Neural crest cell (in vitro differentiated cells): ENCODE measurements around the gene WNT5A. TPM values are rescaled to one million over a fixed set of nuclear protein-coding genes. Genes with fewer than 3 reads are reported as not detected.

Experiments used
- DNase-seq: peaks from one replicate; pipeline ENCODE4 v3.0.0; 2021; ENCODE audit warnings: low read depth, mixed read lengths, low spot score
- H3K27ac Mint-ChIP-seq: one replicate; pipeline ENCODE4 v1.8.0; 2021; ENCODE audit warnings: mild to moderate bottlenecking, mixed read lengths; ENCODE audit not compliant: unreplicated experiment
- H3K27me3 Mint-ChIP-seq: 2 replicates; pipeline ENCODE4 v1.8.0; 2021; ENCODE audit warnings: low read depth, mild to moderate bottlenecking, mixed read lengths
- H3K36me3 Mint-ChIP-seq: 2 replicates; pipeline ENCODE4 v1.8.0; 2021; ENCODE audit warnings: low read depth, mild to moderate bottlenecking, mixed read lengths
- H3K4me1 Mint-ChIP-seq: 2 replicates; pipeline ENCODE4 v1.8.0; 2021; ENCODE audit warnings: mixed read lengths
- H3K4me3 Mint-ChIP-seq: one replicate; pipeline ENCODE4 v1.8.0; 2021; ENCODE audit warnings: mild to moderate bottlenecking, mixed read lengths
- H3K9me3 Mint-ChIP-seq: 2 replicates; pipeline ENCODE4 v1.8.0; 2021; ENCODE audit warnings: mixed read lengths
- total RNA-seq: library from RNA; stranded (reverse); gene quantifications from 2 replicates; pipeline ENCODE4 v1.2.1, GENCODE V29; 2021
- TF ChIP-seq, protein P1 (sequence below): fragments of 200-600 bp; sonication (generic); conservative IDR thresholded peaks from 2 replicates; pipeline ENCODE4 v1.5.0; 2021; ENCODE audit warnings: antibody characterized with exemption, mild to moderate bottlenecking

WNT5A gene
- total RNA-seq, 1 donor from 2014 or later, result 14.4 TPM

DNA sequence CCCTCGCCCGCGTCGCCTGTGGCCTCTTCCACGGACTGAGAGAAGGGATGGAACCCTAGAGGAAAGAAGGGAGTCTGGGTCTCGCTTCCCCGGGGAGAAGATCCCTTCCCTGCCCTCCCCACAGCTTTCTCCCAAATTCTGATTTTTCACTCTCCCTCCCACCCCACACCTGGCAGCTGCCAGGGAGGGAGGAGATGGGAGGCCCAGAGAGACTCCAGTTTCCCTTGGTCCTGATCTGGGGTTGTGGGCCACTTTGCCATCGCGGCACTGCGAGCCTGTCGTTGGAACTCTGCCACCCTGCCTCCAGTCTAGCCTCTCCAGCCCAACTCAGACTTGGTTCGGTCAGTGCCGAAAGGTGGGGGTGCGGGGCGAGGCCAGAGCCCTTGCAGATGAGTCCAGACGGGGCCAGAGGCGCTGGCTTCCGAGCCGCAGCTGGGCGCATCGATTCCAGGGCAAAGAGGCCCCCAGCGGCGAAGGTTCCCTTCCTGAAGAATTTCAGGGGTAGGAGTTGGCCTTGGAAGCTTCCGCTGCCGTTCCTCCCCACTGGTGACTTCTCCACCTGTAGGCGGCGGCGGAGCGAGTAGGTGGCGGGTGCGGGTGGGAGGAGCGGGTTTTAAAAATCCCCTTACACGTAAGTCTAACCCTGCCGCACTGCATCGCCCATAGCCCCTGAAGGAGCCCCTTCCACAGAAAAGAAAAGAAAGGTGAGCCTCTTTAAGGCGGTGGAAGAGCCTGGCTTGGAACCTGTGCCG lies 5.2 kb downstream of the WNT5A start:
- Mint-ChIP-seq H3K36me3 (peaks cover 3% of the 10 kb centered on the region), H3K27ac (no peak overlapping the region), H3K4me1 (peaks cover 59% of the 10 kb centered on the region), H3K27me3 (peaks cover 89% of the 10 kb centered on the region), H3K4me3 (peak overlapping the region; percentile 90), H3K9me3 (no peaks in the 10 kb centered on the region)
- DNase-seq, result peak; percentile 30
- TF ChIP-seq, protein P1, sequence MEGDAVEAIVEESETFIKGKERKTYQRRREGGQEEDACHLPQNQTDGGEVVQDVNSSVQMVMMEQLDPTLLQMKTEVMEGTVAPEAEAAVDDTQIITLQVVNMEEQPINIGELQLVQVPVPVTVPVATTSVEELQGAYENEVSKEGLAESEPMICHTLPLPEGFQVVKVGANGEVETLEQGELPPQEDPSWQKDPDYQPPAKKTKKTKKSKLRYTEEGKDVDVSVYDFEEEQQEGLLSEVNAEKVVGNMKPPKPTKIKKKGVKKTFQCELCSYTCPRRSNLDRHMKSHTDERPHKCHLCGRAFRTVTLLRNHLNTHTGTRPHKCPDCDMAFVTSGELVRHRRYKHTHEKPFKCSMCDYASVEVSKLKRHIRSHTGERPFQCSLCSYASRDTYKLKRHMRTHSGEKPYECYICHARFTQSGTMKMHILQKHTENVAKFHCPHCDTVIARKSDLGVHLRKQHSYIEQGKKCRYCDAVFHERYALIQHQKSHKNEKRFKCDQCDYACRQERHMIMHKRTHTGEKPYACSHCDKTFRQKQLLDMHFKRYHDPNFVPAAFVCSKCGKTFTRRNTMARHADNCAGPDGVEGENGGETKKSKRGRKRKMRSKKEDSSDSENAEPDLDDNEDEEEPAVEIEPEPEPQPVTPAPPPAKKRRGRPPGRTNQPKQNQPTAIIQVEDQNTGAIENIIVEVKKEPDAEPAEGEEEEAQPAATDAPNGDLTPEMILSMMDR, result peak; percentile 49

DNA sequence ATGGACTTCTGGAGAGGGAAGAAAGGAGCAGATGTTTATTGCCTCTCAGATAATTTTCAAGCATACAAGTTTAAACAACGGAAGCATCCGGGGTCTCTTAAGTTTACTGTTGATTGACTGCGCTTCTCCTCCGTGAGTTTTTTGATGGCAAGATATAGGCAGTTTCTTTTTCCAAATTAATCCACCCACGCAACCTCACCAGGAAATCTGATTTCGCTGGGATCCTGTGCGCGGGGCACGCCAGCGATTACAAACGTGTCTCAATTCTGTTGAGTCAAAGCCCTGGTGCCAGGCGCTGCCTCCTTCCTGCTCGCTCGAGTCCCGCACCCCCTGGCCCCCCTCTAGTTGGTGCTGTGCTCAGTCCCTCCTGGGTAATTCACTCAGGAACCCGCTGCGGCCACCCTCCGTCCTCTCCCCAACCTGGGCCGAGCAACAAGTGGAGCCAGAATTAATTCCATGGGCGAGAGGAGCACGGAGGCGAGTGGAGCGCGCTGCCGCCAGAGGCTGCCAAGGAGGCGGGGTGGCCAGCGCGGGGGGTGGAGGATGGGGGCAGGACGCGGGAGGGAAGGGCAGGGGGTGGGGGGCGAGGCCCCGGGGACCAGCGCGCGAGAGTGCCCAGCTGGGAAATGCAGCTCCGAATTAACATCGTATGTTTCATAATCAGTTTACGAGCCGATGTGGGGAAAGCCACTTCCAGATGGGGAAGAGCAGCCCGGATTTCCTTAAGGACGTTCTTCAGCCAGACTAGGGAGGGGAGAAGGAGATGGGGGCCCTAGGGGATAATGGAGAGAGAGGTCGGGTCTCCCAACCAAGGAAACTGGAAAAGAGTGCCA lies 6.0 kb downstream of the WNT5A start:
- Mint-ChIP-seq H3K27me3 (peaks cover 88% of the 10 kb centered on the region), H3K4me1 (peaks cover 61% of the 10 kb centered on the region)

DNA sequence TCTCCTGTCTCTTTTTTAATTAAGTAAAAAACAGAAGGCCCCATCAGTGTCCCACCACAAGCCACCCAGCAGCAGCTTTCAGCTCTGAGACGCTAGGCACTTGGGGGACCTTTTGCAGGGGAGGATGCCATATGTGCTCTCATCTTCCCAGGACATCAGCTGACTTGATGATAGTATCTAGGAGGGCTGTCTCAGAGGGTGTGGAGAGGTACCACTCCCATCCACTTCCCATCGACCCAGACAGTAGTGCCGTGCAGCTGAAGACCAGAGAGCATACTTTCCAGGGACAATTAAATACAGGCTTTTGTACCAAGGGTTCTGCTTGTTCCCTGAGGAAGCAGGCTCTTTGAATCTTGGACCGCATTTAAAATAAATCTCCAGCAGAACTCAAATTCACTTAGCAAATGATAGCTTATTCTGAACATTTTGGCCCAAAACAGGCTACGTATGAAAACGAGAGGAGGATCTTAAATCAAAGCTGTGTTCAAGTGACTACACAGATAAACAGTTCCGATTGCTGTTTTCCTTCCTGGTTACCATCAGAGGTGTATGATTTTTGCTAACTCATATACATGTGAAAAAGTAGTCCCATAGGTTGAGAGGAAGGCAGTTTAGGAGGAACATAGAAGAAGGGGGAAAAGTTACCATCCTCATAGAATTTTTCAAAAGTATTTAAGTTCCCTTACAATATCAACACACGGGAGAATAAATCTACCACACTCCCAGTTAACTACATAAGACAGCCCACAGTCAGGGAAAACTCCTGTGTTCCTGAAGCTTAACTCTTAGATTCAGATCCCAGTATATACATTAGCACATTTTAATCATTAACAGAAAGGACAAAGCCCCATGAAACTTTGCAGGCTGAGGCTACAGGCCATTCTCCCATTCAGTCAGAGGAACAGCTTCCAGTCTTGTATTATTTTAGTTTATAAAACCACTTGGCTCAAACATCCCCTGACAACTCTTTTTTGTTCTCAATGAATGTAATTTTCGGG lies 9.5 kb downstream of the WNT5A start:
- peaks cover 40% of the 10 kb centered on the region for H3K4me1 Mint-ChIP-seq

More for the DNA sequence above, 6.0 kb downstream of the WNT5A start:
- no peak overlapping the region for H3K27ac Mint-ChIP-seq
- peaks cover 3% of the 10 kb centered on the region for H3K36me3 Mint-ChIP-seq
- no peaks in the 10 kb centered on the region for H3K9me3 Mint-ChIP-seq
- peak overlapping the region; percentile 90 for H3K4me3 Mint-ChIP-seq
- TF ChIP-seq, protein P1, result peak; percentile 24
- peak; percentile 3 for DNase-seq

DNA sequence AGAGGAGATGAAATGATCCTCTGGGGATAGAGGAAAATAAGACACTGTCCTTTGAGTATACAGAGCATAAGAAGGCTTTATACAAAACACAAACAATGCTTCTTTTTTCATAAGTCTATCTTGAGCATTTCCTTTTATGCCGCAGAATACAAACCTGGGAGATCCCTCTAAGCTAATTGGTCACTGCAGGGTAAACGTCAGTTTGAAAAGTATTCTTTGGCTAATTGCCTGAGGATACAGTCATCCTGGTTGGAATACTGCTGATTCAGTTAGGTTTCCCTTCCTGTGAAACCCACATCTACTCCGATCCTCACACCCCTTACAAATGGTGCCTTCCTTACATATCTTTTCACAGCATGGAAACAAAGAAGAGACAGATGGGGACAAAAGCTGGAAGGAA lies 10.6 kb downstream of the WNT5A start:
- Mint-ChIP-seq H3K4me3 (no peak overlapping the region), H3K27ac (no peak overlapping the region), H3K4me1 (peaks cover 34% of the 10 kb centered on the region), H3K36me3 (peaks cover 6% of the 10 kb centered on the region), H3K9me3 (no peaks in the 10 kb centered on the region), H3K27me3 (peaks cover 70% of the 10 kb centered on the region)
- DNase-seq, result no peak
- TF ChIP-seq, protein P1, result no peak

More for the DNA sequence above, 9.5 kb downstream of the WNT5A start:
- Mint-ChIP-seq H3K9me3 (no peaks in the 10 kb centered on the region), H3K36me3 (peaks cover 6% of the 10 kb centered on the region), H3K27me3 (peaks cover 77% of the 10 kb centered on the region), H3K27ac (no peak overlapping the region), H3K4me3 (no peak overlapping the region)
- TF ChIP-seq, protein P1, result no peak
- no peak for DNase-seq

DNA sequence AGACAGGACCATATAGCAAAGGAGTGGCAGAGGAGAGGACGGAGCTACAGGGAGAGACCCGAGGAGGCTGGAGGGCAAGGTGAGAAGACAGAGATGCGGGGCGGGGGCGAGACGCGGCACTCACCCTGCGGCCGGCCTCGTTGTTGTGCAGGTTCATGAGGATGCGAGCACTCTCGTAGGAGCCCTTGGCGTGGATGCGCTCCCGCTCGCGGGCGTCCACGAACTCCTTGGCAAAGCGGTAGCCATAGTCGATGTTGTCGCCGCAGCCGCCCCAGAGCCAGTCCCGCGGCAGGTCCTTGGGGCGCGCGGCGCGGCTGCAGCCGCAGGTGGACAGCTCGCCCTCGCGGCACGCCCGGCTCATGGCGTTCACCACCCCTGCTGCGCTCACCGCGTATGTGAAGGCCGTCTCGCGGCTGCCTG lies 12.9 kb downstream of the WNT5A start:
- peaks cover 23% of the 10 kb centered on the region for H3K4me1 Mint-ChIP-seq
- DNase-seq, result no peak
- peaks cover 47% of the 10 kb centered on the region for H3K27me3 Mint-ChIP-seq
- TF ChIP-seq, protein P1, result no peak
- H3K4me3 Mint-ChIP-seq, result no peak overlapping the region
- H3K9me3 Mint-ChIP-seq, result no peaks in the 10 kb centered on the region
- H3K27ac Mint-ChIP-seq, result no peak overlapping the region
- peaks cover 6% of the 10 kb centered on the region for H3K36me3 Mint-ChIP-seq
